Mammary epithelial cell (primary cell): Measurements from ENCODE around the gene HOMER2.

ENCODE experiments used
- EZH2 ChIP-seq: IDR thresholded peaks from 2 replicates; pipeline ENCODE4 v1.6.1; 2012; ENCODE audit warnings: low read length, inconsistent platforms, borderline replicate concordance
- TF ChIP-seq, protein P1 (sequence below), 2 donors: IDR thresholded peaks in 1 of 2; conservative IDR thresholded peaks in 1 of 2; 2 replicates each; pipeline ENCODE4 v1.5.1; 2011 to 2012; ENCODE audit warnings: inconsistent platforms in 2 of 2, low read length in 2 of 2, mild to moderate bottlenecking in 2 of 2, control low read depth in 1 of 2, low read depth in 1 of 2; ENCODE audit not compliant: insufficient read depth in 1 of 2; ENCODE audit errors: extremely low read depth in 1 of 2

DNA sequence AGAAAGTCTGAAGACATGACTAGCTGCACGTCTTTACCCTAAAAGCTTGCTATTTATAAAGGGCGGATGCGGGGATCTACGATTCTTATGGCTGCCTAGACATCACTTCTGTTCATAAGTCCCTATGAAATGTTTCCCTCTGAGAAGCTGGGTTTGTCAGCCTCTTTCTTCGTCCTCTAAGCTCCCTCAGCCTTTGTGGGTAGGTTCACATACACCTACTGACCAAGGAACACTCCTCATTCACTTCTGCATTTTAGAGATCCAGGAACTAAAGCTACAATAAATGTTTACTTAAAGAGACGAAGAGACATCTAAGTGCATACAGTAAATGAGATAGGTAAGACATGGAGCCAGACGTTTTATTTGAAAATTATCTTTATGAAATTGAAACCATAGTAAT lies 16.8 kb upstream of the HOMER2 start:
- TF ChIP-seq, protein P1, sequence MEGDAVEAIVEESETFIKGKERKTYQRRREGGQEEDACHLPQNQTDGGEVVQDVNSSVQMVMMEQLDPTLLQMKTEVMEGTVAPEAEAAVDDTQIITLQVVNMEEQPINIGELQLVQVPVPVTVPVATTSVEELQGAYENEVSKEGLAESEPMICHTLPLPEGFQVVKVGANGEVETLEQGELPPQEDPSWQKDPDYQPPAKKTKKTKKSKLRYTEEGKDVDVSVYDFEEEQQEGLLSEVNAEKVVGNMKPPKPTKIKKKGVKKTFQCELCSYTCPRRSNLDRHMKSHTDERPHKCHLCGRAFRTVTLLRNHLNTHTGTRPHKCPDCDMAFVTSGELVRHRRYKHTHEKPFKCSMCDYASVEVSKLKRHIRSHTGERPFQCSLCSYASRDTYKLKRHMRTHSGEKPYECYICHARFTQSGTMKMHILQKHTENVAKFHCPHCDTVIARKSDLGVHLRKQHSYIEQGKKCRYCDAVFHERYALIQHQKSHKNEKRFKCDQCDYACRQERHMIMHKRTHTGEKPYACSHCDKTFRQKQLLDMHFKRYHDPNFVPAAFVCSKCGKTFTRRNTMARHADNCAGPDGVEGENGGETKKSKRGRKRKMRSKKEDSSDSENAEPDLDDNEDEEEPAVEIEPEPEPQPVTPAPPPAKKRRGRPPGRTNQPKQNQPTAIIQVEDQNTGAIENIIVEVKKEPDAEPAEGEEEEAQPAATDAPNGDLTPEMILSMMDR (conservative IDR thresholded peaks at IDR 0.05 in 1 of 2, IDR thresholded peaks at IDR 0.05 in 1 of 2; ENCODE audit: extremely low read depth in 1 of 2, insufficient read depth in 1 of 2, low read depth in 1 of 2, low read length in 2 of 2): no peak
- TF ChIP-seq EZH2: no peak
